GM21786 (cell line): Measurements from ENCODE around the gene XPNPEP1.

Experiments used
- ATAC-seq: cut with Tn5 transposase; IDR thresholded peaks from one replicate; pipeline ENCODE4 v1.9.1; 2021; ENCODE audit not compliant: unreplicated experiment

The XPNPEP1 gene

DNA sequence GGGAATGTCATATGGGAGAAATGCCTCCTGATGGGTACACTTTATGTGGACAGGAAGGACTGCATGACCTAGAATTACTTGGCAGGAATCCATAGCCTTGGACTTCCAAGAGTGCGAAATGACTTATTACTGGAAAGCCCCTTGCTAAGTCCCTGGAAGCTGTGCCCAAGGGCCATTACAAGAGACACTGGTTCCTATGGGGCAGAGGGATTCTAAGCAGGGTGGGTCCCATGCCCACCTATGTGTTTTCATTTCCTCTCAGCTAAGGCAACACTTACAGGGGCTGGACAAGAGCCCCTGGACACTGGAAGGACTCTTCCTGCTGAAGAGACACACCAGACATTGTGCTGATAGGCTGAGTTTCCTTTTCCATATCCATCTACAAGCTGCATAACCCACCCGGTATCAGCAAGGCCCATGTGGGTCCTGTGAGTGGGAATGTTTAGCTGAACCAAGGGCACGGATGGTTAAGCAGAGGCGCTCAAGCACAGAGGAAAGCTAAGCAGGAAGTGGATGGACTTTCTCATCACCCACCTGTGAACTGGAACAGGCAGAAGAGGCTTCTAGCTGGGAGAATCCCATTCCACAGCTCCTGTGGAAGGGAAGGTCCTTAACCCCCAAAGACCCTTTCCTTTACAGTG is 56.2 kb downstream of the XPNPEP1 start:
- no peak for ATAC-seq

DNA sequence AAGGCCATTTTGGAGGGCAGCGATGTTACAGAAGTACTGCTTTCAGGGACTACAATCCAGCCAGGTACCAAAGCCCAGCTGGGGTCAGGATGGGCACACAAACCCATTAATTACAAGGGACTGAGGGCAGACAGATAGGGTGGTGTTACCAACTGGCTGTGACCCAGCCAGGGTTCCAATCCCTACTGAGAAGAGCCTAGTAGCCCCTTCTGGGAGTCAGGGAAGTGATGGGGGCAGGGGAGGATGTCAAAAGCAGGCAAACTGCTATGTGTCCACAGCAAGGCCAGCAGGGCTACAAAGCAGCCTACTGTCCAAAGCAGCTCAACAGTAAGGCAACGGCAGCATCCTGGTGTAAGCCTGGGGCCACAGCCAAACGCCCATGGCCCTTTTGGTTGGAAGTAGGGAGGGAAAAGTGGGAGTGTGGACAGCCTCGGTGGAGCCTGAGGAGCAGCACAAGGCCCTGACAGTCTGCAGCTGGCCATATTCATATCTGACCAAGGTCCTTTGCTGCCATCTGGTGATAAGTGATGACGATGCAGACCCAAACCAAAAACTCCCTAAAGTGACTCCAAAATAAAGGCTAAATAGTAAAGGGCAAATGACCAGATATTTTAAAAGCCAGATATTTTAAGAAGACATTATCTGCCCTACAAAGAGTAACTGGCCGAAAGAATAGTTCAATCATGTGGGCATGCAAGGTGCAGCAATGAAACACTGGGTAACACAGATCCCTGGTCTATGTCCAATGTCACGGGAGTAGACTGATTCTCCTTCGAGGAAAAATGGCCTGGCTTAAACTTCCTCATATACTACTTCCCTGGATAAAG is 56.9 kb downstream of the XPNPEP1 start:
- no peak for ATAC-seq

DNA sequence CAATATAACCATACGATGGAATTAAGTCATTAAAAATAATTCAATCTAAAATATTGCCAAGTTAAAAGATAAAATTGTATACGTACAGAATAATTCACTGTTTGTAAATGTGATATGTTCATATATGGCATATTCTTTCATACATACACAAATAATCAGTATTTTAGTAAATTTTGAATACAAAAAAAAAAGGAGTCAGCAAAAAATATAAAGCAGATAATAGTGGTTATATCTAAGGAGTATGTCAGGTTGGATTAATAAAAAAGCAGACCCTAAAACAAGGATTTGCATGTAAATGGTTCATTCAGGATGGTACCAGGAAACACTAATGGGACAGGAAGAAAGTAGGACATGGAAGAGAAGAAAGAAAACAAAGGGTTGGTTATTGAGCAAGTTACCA is 59.5 kb downstream of the XPNPEP1 start:
- no peak for ATAC-seq

DNA sequence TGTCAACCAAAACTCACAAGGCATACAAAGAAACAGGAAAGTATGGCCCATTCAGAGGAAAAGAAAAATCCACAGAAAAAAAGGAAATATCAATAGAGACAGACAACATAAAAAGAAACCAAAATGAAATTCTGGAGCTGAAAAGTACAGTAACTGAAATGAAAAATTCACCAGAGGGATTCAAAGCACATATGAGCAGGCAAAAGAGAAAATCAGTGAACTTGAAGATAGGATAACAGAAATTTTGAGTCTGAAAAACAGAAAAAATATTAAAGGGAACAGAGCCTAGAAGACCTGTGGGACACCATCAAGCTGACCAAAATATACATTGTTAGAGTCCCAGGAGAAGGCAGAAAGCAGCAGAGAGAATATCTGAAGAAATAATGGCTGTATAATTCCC is 60.6 kb downstream of the XPNPEP1 start:
- no peak for ATAC-seq

DNA sequence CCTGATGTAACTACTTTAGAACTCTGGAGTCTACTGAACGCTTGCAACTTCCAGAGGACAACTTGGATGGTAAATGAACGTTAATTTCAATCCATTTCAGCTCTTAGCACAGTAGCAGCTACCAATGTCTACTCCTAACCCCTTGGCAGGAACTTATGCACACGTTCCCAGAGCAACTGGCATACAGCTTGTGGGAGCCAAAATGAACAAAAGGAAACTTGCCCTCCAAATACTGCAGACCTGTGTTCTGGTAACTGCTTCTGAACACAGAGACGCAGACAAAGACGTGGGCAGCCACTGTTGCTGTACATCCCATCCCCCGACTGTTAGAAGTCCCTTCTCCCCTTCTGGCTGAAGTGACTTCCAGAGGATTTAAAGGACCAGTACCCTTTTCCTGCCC is 61.3 kb downstream of the XPNPEP1 start:
- ATAC-seq: no peak

GRCh38 chr10:109861081-109861480 is 62.2 kb downstream of the XPNPEP1 start:
- ATAC-seq: no peak

- no peak for ATAC-seq
Observed at GRCh38 chr10:109859221-109859620, 64.1 kb downstream of the XPNPEP1 start.

GRCh38 chr10:109855746-109856145 is 67.6 kb downstream of the XPNPEP1 start:
- ATAC-seq: no peak

GRCh38 chr10:109853921-109854320 is 69.4 kb downstream of the XPNPEP1 start:
- ATAC-seq: no peak

DNA sequence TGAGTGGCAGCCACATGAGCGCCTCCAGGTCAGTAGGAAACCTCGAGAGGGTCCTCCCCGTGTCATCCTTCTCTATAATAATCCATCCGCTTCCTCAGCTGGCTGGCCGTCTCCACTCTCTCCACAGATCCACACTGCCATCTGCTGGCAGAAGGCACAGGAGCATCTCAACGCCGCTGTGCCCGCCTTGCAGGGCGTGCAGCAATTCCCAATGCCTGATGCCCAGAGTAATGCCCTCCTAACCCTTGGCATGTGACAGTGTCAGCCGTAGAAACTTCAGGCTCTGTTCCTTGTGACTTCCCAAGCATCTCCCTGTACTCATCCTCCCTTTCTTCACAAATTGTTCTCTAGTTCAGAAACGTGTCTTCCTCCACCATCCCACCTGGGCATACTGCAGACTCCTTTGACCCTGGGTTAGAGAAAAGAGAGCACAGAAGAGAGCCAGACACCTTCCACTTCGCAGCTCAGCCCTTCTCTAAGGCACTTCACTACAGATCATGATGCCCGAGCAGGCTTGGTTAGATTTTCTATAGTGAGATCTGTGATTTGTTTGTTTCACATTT is 70.8 kb downstream of the XPNPEP1 start:
- ATAC-seq: peak; percentile 93

DNA sequence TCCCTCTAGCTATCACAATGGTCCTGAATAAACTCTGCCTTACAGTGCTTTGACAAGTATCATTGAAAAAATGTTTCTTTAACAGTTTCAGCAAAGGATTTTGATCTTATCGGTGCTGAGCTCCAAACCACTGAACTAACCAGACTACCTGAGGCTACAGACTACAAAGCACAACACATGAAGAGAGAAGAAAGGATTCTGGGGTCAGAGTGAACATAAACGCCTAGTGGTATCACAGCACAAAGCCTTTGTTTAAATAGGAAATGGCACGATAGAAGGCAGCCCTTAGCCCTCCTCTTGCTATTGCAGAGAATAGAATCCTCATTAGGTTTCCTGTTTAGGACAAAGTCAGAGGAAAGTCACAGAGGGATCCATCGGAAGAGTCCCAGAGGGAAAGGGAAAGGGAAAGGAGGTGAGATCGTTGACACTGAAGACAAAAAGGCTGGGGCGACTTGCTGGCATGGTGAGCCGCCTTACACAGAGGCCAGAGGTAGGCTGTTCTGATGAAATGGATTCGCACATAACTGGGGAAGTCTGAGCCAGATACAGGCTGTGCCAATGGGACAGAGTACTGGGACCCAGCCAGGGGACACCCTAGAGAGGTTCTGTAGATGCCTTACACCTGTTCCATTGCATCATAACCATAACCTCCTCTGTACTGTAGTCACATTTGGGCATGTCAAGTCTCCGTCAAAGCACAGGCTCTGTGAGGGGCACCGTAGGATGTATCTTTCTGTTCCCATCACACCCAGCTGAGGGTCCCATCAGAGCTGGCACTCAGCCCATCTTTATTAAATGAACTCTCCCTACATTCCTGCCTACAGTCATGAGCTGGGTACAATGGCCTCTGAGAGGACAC is 71.5 kb downstream of the XPNPEP1 start:
- peak; percentile 8 for ATAC-seq

GRCh38 chr10:109846832-109847231 is 76.5 kb downstream of the XPNPEP1 start:
- ATAC-seq: no peak

GRCh38 chr10:109845308-109845707 is 78.0 kb downstream of the XPNPEP1 start:
- no peak for ATAC-seq

- no peak for ATAC-seq
Observed at GRCh38 chr10:109838592-109839244, 84.6 kb downstream of the XPNPEP1 start.

DNA sequence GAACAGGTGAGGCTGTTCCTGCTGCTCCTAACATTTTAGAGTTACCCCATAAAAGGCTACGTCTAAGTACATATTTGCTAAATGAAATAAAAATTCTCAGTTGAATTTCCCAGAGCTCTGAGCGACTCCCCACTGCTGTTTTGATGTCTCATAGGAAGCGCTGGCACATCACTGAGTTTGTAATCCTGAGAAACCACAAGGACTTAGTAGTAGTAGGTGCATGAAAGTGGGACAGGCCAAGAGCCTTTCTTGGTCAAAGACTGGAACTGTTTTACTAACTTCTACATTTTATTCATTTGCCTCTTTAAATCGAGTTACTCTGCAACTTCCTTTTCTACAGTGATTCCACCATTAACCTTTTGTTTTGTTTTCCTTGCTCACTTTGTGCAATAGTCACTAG is 85.9 kb downstream of the XPNPEP1 start:
- no peak for ATAC-seq

DNA sequence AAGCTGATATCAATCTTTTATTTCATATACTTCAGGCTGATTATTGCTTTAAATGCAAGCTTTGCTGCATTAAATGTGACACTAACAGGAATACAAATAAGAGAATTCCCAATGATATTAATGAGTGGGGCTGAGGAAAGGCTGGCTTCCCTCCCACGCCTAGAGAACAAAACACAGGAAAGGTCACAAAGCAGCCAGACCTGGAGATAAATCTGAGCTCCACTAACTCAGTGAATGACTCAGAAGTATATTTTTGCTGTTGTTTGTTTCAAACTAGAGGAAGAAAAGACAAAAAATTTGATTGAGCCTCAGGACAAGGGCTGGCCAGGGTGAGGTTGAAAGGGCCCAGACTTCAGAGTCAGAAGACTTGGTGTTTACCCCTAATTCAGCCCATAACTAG is 88.1 kb downstream of the XPNPEP1 start:
- ATAC-seq: no peak

DNA sequence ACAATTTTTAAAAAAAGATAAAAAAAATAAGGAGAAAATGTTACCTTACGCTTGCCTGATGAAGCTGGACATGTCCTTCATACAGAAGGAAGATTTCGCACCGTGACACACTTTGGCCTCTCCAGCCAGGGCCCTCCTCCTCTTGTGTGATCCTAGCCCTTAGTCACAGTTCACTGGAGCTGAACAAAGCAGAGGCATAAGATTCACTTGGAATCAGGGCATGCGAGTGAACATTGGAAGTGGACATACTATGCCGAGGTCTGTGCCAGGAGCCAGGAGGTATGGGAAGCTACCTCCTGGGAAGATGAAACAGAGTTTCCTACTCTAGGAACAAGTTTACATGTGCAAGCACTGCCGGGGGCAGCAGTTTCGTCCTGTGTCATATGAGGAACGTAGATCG is 91.5 kb downstream of the XPNPEP1 start:
- no peak for ATAC-seq

DNA sequence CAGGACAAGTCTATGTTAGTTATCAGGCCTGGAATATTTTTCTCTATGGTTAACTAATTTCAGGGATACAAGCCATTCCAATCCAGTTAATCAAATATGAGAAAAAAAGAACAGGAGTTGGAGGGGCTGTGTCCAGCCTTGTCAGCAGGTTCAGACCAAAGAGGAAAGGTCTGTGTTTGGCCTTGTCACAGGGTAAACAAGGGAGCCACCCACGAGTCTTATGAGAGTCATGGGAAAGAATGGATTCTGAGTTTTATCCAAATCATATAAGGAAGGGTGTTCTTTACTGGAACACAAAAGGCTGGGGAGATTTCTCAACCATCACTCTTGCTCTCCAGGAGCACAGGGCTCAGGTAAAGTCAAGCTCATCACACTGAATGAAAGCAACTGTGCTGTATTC is 99.1 kb downstream of the XPNPEP1 start:
- ATAC-seq: no peak

DNA sequence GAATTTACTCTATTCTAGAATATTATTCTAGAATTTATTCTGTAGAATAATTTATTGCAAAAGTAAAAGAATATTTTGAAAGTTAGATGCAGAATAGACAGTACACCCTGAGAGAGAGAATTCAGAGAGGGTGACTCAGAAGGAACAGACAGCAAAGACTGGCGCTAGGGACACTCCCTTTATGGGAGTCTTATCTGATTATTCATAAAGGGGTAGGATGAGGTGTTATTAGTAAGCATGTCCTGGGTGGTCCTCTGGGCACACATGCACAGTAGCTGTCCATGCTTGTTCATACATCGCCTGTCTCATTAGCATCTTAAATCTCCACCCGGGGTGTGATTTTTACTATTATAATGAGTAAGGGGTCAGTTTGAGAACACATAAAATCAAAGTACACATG is 100.1 kb downstream of the XPNPEP1 start:
- ATAC-seq: no peak

GRCh38 chr10:109821672-109822071 is 101.6 kb downstream of the XPNPEP1 start:
- ATAC-seq: no peak
